Measurements from ENCODE around the gene HS6ST2. TPM values are rescaled to one million over a fixed set of nuclear protein-coding genes. Genes with fewer than 3 reads are reported as not detected.

The HS6ST2 gene
- total RNA-seq, 1 experiment from 2014 or later: 7.4 TPM

DNA sequence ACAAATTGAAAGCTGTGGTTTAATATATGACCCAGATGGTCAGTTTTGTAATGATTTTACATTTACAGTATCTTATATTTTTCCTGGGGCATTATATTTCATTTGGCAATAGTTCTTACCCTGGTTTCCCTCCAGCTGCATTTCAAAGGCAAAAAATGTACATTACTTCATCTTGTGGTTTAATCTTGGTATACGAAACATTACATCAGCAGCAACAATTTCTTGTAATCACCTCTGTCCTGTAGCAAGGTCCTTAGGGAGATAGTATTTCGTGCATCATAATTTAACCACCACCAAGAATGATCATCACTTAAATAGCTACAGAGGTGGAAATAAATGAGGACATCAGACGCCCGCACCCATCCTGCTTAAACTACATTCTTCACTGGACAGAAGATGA, 48.8 kb downstream of the HS6ST2 start:
- POLR2A ChIA-PET (ENCODE audit: unreplicated experiment): no interaction called here
- Histone ChIP-seq H3K79me2 (ENCODE audit: low read length) (no peaks in the 10 kb centered on the region), H3K9me2 (replicated peaks; ENCODE audit: low read length) (no peaks in the 10 kb centered on the region), H2AFZ (ENCODE audit: low read length) (no peak overlapping the region), H3K4me2 (ENCODE audit: low read length) (peak overlapping the region; percentile 61), H3K27ac (ENCODE audit: low read length) (peak overlapping the region; percentile 64), H3K9ac (ENCODE audit: low read length) (no peak overlapping the region), H3K4me1 (ENCODE audit: insufficient read depth, low read length) (peaks cover 15% of the 10 kb centered on the region), H3K36me3 (ENCODE audit: low read depth, low read length) (no peaks in the 10 kb centered on the region), H3K9me3 (ENCODE audit: low read length) (no peaks in the 10 kb centered on the region), H3F3A (ENCODE audit: low read length, unreplicated experiment) (no peaks in the 10 kb centered on the region), H3K27me3 (ENCODE audit: low read length) (no peaks in the 10 kb centered on the region), H4K20me1 (ENCODE audit: low read length) (no peaks in the 10 kb centered on the region), H3K4me3 (ENCODE audit: low read length) (no peak overlapping the region)
- DNase-seq (peak; percentile 64), ATAC-seq (peak; percentile 59)
- CTCF ChIA-PET: no interaction called here
- intact Hi-C loops (cut with micrococcal nuclease): no loop called here
- no TSS peak for BruUV-seq (replicated peaks)
- TF ChIP-seq EZH2 (IDR thresholded peaks at IDR 0.05; ENCODE audit: low read length, unreplicated experiment) (no peak), EZH2phosphoT487 (IDR thresholded peaks at IDR 0.05; ENCODE audit: borderline replicate concordance, low read length) (no peak)
- TF ChIP-seq, protein P1, sequence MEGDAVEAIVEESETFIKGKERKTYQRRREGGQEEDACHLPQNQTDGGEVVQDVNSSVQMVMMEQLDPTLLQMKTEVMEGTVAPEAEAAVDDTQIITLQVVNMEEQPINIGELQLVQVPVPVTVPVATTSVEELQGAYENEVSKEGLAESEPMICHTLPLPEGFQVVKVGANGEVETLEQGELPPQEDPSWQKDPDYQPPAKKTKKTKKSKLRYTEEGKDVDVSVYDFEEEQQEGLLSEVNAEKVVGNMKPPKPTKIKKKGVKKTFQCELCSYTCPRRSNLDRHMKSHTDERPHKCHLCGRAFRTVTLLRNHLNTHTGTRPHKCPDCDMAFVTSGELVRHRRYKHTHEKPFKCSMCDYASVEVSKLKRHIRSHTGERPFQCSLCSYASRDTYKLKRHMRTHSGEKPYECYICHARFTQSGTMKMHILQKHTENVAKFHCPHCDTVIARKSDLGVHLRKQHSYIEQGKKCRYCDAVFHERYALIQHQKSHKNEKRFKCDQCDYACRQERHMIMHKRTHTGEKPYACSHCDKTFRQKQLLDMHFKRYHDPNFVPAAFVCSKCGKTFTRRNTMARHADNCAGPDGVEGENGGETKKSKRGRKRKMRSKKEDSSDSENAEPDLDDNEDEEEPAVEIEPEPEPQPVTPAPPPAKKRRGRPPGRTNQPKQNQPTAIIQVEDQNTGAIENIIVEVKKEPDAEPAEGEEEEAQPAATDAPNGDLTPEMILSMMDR (conservative IDR thresholded peaks at IDR 0.05; ENCODE audit: low read depth, low read length): no peak

DNA sequence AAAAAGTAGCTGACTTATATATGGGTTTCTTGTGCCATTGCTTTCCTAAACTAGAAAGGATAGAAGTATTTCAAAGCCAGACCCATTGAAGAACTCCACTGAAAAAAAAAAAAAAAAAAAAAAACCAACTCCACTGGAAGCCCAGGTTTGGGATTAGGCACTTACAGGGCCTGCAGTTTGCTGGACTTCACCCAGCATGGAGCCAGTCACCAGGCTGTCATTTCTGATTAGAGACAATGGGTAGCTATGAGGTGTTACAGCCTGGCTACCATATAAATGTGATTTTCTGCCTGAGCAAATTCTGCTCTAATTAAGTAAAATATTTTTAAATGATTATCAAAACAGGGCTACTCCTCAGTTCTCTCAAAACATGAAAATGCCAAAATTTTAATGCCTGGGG, 49.5 kb downstream of the HS6ST2 start:
- no TSS peak for BruUV-seq (replicated peaks)

DNA sequence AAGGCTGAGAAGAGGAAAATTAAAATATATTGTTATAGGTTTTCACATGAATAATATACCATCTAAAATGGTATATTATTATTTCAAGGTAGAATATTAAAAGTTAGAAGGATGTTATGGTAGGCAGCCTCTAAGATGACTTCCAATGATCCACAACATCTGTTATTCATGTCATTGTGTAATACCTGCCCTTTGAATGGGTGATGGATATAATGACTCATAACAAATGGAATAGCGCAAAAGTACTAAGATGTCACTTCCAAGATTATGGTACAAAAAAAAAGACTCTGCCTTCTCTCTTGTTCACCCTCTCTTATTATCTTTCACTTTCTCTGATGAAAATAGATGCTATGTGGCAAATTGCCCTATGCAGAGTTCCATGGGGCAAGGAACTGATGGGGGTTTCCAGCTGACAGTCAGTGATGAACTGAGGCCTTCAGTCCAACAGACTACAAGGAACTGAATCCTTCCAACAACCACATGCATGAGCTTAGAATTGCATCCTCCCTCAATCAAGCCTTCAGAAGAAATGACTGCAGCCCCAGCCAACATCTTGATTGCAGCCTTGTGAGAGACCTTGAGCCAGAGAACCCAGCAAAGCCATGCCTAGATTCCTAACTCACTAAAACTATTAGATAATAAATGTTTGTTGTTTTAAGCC, 57.7 kb downstream of the HS6ST2 start:
- TF ChIP-seq EZH2 (IDR thresholded peaks at IDR 0.05; ENCODE audit: low read length, unreplicated experiment) (no peak), EZH2phosphoT487 (IDR thresholded peaks at IDR 0.05; ENCODE audit: borderline replicate concordance, low read length) (no peak)
- TF ChIP-seq, protein P1 (conservative IDR thresholded peaks at IDR 0.05; ENCODE audit: low read depth, low read length): no peak
- H3K36me3 ChIP-seq (ENCODE audit: low read depth, low read length): no peaks in the 10 kb centered on the region
- no TSS peak for BruUV-seq (replicated peaks)
- DNase-seq (no peak), ATAC-seq (no peak)
- H3K9me3 ChIP-seq (ENCODE audit: low read length): no peaks in the 10 kb centered on the region
- no peaks in the 10 kb centered on the region for H3K4me1 ChIP-seq (ENCODE audit: insufficient read depth, low read length)
- no peak overlapping the region for H3K4me3 ChIP-seq (ENCODE audit: low read length)
- no peak overlapping the region for H3K4me2 ChIP-seq (ENCODE audit: low read length)
- POLR2A ChIA-PET (ENCODE audit: unreplicated experiment): no interaction called here
- H3K9me2 ChIP-seq (replicated peaks; ENCODE audit: low read length): no peaks in the 10 kb centered on the region
- H2AFZ ChIP-seq (ENCODE audit: low read length): no peak overlapping the region
- no peak overlapping the region for H3K9ac ChIP-seq (ENCODE audit: low read length)
- H3K27me3 ChIP-seq (ENCODE audit: low read length): no peaks in the 10 kb centered on the region
- CTCF ChIA-PET: no interaction called here
- intact Hi-C loops (cut with micrococcal nuclease): no loop called here
- no peaks in the 10 kb centered on the region for H3K79me2 ChIP-seq (ENCODE audit: low read length)
- H3K27ac ChIP-seq (ENCODE audit: low read length): no peak overlapping the region
- H3F3A ChIP-seq (ENCODE audit: low read length, unreplicated experiment): no peaks in the 10 kb centered on the region
- no peaks in the 10 kb centered on the region for H4K20me1 ChIP-seq (ENCODE audit: low read length)

More for the DNA sequence above, 49.5 kb downstream of the HS6ST2 start:
- Histone ChIP-seq H3K27me3 (ENCODE audit: low read length) (no peaks in the 10 kb centered on the region), H2AFZ (ENCODE audit: low read length) (no peak overlapping the region), H3K4me1 (ENCODE audit: insufficient read depth, low read length) (peaks cover 15% of the 10 kb centered on the region), H3K4me2 (ENCODE audit: low read length) (peak overlapping the region; percentile 61), H3K9me3 (ENCODE audit: low read length) (no peaks in the 10 kb centered on the region), H4K20me1 (ENCODE audit: low read length) (no peaks in the 10 kb centered on the region), H3F3A (ENCODE audit: low read length, unreplicated experiment) (no peaks in the 10 kb centered on the region), H3K9ac (ENCODE audit: low read length) (no peak overlapping the region), H3K4me3 (ENCODE audit: low read length) (no peak overlapping the region), H3K79me2 (ENCODE audit: low read length) (no peaks in the 10 kb centered on the region), H3K9me2 (replicated peaks; ENCODE audit: low read length) (no peaks in the 10 kb centered on the region), H3K27ac (ENCODE audit: low read length) (peak overlapping the region; percentile 64), H3K36me3 (ENCODE audit: low read depth, low read length) (no peaks in the 10 kb centered on the region)
- no peak for ATAC-seq
- CTCF ChIA-PET: no interaction called here
- intact Hi-C loops (cut with micrococcal nuclease): no loop called here
- DNase-seq: peak; percentile 40
- TF ChIP-seq EZH2 (IDR thresholded peaks at IDR 0.05; ENCODE audit: low read length, unreplicated experiment): no peak
- POLR2A ChIA-PET (ENCODE audit: unreplicated experiment): interaction anchor here (0.7 kb wide), 1 partner anchor 39 kb away, joined by 4 read pairs; no protein-coding TSS in a partner anchor
